ENCODE results near the gene GDF9.

Gene GDF9

GRCh38 chr5:132834057-132834456, 32.2 kb downstream of the GDF9 start:
- H3K4me1 ChIP-seq (ENCODE audit: control insufficient read depth, insufficient read depth, low read length): 0 out of 2 replicates have a peak, but pooled peaks cover 5% of the 10 kb centered on the region
- peaks cover 30% of the 10 kb centered on the region for H3K27me3 ChIP-seq (ENCODE audit: control insufficient read depth, insufficient read depth, low read length)
- H3K9me3 ChIP-seq (ENCODE audit: control insufficient read depth, insufficient read depth, low read depth, low read length): no peaks in the 10 kb centered on the region
- H3K27ac ChIP-seq (ENCODE audit: low read depth, low read length): no peak overlapping the region
- no peaks in the 10 kb centered on the region for H3K36me3 ChIP-seq (ENCODE audit: control insufficient read depth, insufficient read depth, low read length)
- no peak overlapping the region for H3K4me3 ChIP-seq (ENCODE audit: low read depth, low read length)
- H3K9ac ChIP-seq (ENCODE audit: low read length): no peak overlapping the region

- Histone ChIP-seq H3K9me3 (ENCODE audit: control insufficient read depth, insufficient read depth, low read depth, low read length) (no peaks in the 10 kb centered on the region), H3K36me3 (ENCODE audit: control insufficient read depth, insufficient read depth, low read length) (no peaks in the 10 kb centered on the region), H3K4me3 (ENCODE audit: low read depth, low read length) (no peak overlapping the region), H3K4me1 (ENCODE audit: control insufficient read depth, insufficient read depth, low read length) (0 out of 2 replicates have a peak, but pooled peaks cover 5% of the 10 kb centered on the region), H3K9ac (ENCODE audit: low read length) (no peak overlapping the region), H3K27ac (ENCODE audit: low read depth, low read length) (no peak overlapping the region), H3K27me3 (ENCODE audit: control insufficient read depth, insufficient read depth, low read length) (peaks cover 45% of the 10 kb centered on the region)
Measured at GRCh38 chr5:132832612-132833011, 33.7 kb downstream of the GDF9 start.

- Histone ChIP-seq H3K36me3 (ENCODE audit: control insufficient read depth, insufficient read depth, low read length) (no peaks in the 10 kb centered on the region), H3K4me3 (ENCODE audit: low read depth, low read length) (peak overlapping the region; percentile 68), H3K27ac (ENCODE audit: low read depth, low read length) (no peak overlapping the region), H3K9me3 (ENCODE audit: control insufficient read depth, insufficient read depth, low read depth, low read length) (no peaks in the 10 kb centered on the region), H3K27me3 (ENCODE audit: control insufficient read depth, insufficient read depth, low read length) (peaks cover 58% of the 10 kb centered on the region), H3K9ac (ENCODE audit: low read length) (peak overlapping the region; percentile 60), H3K4me1 (ENCODE audit: control insufficient read depth, insufficient read depth, low read length) (peaks cover 10% of the 10 kb centered on the region)
Measured at GRCh38 chr5:132831095-132831860, 35.0 kb downstream of the GDF9 start.

GRCh38 chr5:132830436-132831094, 35.7 kb downstream of the GDF9 start, which contains the start of gene SHROOM1:
TSS of gene SHROOM1 (minus strand) at chr5:132830647. CDS start at chr5:132826140, 4,507 bp downstream.
- Histone ChIP-seq H3K27ac (ENCODE audit: low read depth, low read length) (no peak within 1 kb of the TSS), H3K27me3 (ENCODE audit: control insufficient read depth, insufficient read depth, low read length) (peaks cover 65% of the 10 kb centered on the region), H3K36me3 (ENCODE audit: control insufficient read depth, insufficient read depth, low read length) (no peaks in the 10 kb centered on the region), H3K9me3 (ENCODE audit: control insufficient read depth, insufficient read depth, low read depth, low read length) (no peaks in the 10 kb centered on the region), H3K4me3 (ENCODE audit: low read depth, low read length) (peak within 1 kb of the TSS; percentile 68), H3K9ac (ENCODE audit: low read length) (peak within 1 kb of the TSS; percentile 65), H3K4me1 (ENCODE audit: control insufficient read depth, insufficient read depth, low read length) (peaks cover 14% of the 10 kb centered on the region)

GRCh38 chr5:132829742-132830435, 36.4 kb downstream of the GDF9 start:
- H3K4me3 ChIP-seq (ENCODE audit: low read depth, low read length): peak overlapping the region; percentile 68
- H3K27me3 ChIP-seq (ENCODE audit: control insufficient read depth, insufficient read depth, low read length): peaks cover 71% of the 10 kb centered on the region
- peak overlapping the region; percentile 65 for H3K9ac ChIP-seq (ENCODE audit: low read length)
- H3K36me3 ChIP-seq (ENCODE audit: control insufficient read depth, insufficient read depth, low read length): no peaks in the 10 kb centered on the region
- H3K9me3 ChIP-seq (ENCODE audit: control insufficient read depth, insufficient read depth, low read depth, low read length): no peaks in the 10 kb centered on the region
- no peak overlapping the region for H3K27ac ChIP-seq (ENCODE audit: low read depth, low read length)
- H3K4me1 ChIP-seq (ENCODE audit: control insufficient read depth, insufficient read depth, low read length): peaks cover 19% of the 10 kb centered on the region

GRCh38 chr5:132828846-132829494, 37.3 kb downstream of the GDF9 start:
- peaks cover 81% of the 10 kb centered on the region for H3K27me3 ChIP-seq (ENCODE audit: control insufficient read depth, insufficient read depth, low read length)
- H3K4me1 ChIP-seq (ENCODE audit: control insufficient read depth, insufficient read depth, low read length): peaks cover 23% of the 10 kb centered on the region
- H3K9me3 ChIP-seq (ENCODE audit: control insufficient read depth, insufficient read depth, low read depth, low read length): no peaks in the 10 kb centered on the region
- H3K4me3 ChIP-seq (ENCODE audit: low read depth, low read length): peak overlapping the region; percentile 68; the same call in 1 of the 2 replicates
- no peak overlapping the region for H3K27ac ChIP-seq (ENCODE audit: low read depth, low read length)
- H3K36me3 ChIP-seq (ENCODE audit: control insufficient read depth, insufficient read depth, low read length): no peaks in the 10 kb centered on the region
- no peak overlapping the region for H3K9ac ChIP-seq (ENCODE audit: low read length)

- H3K36me3 ChIP-seq (ENCODE audit: control insufficient read depth, insufficient read depth, low read length): no peaks in the 10 kb centered on the region
- H3K27ac ChIP-seq (ENCODE audit: low read depth, low read length): no peak overlapping the region
- H3K27me3 ChIP-seq (ENCODE audit: control insufficient read depth, insufficient read depth, low read length): peaks cover 78% of the 10 kb centered on the region
- H3K9ac ChIP-seq (ENCODE audit: low read length): no peak overlapping the region
- H3K4me1 ChIP-seq (ENCODE audit: control insufficient read depth, insufficient read depth, low read length): peaks cover 31% of the 10 kb centered on the region
- no peaks in the 10 kb centered on the region for H3K9me3 ChIP-seq (ENCODE audit: control insufficient read depth, insufficient read depth, low read depth, low read length)
- no peak overlapping the region for H3K4me3 ChIP-seq (ENCODE audit: low read depth, low read length)
Measured at GRCh38 chr5:132827943-132828673, 38.2 kb downstream of the GDF9 start.

GRCh38 chr5:132826424-132827082, 39.7 kb downstream of the GDF9 start:
- no peaks in the 10 kb centered on the region for H3K9me3 ChIP-seq (ENCODE audit: control insufficient read depth, insufficient read depth, low read depth, low read length)
- peaks cover 31% of the 10 kb centered on the region for H3K4me1 ChIP-seq (ENCODE audit: control insufficient read depth, insufficient read depth, low read length)
- peaks cover 81% of the 10 kb centered on the region for H3K27me3 ChIP-seq (ENCODE audit: control insufficient read depth, insufficient read depth, low read length)
- H3K27ac ChIP-seq (ENCODE audit: low read depth, low read length): no peak overlapping the region
- no peak overlapping the region for H3K9ac ChIP-seq (ENCODE audit: low read length)
- H3K4me3 ChIP-seq (ENCODE audit: low read depth, low read length): peak overlapping the region; percentile 58
- no peaks in the 10 kb centered on the region for H3K36me3 ChIP-seq (ENCODE audit: control insufficient read depth, insufficient read depth, low read length)

- Histone ChIP-seq H3K4me3 (ENCODE audit: low read depth, low read length) (peak overlapping the region; percentile 58), H3K9me3 (ENCODE audit: control insufficient read depth, insufficient read depth, low read depth, low read length) (no peaks in the 10 kb centered on the region), H3K4me1 (ENCODE audit: control insufficient read depth, insufficient read depth, low read length) (peaks cover 31% of the 10 kb centered on the region), H3K27ac (ENCODE audit: low read depth, low read length) (no peak overlapping the region), H3K9ac (ENCODE audit: low read length) (peak overlapping the region; percentile 51), H3K27me3 (ENCODE audit: control insufficient read depth, insufficient read depth, low read length) (peaks cover 76% of the 10 kb centered on the region), H3K36me3 (ENCODE audit: control insufficient read depth, insufficient read depth, low read length) (no peaks in the 10 kb centered on the region)
Measured at GRCh38 chr5:132825834-132826391, 40.4 kb downstream of the GDF9 start.
